Measurements from ENCODE around the gene MINAR2.
A peak's percentile ranks its signal among the peaks of the same experiment; 100 is the strongest.

The MINAR2 gene

GRCh38 chr5:129747572-129748407 lies at the start of gene MINAR2:
TSS of gene MINAR2 (plus strand) at chr5:129748094. CDS start at chr5:129748191, 97 bp downstream.
- no peak for DNase-seq

- no peak for DNase-seq
Observed at GRCh38 chr5:129698661-129699060, 49.2 kb upstream of the MINAR2 start.

- DNase-seq, result no peak
Observed at GRCh38 chr5:129716235-129716634, 31.7 kb upstream of the MINAR2 start.

GRCh38 chr5:129716651-129717050 lies 31.2 kb upstream of the MINAR2 start:
- DNase-seq, result no peak

- DNase-seq, result no peak
Observed at GRCh38 chr5:129717751-129718310, 30.1 kb upstream of the MINAR2 start.

GRCh38 chr5:129718471-129719090 lies 29.3 kb upstream of the MINAR2 start:
- no peak for DNase-seq

GRCh38 chr5:129724222-129724621 lies 23.7 kb upstream of the MINAR2 start:
- DNase-seq, result no peak

GRCh38 chr5:129724647-129725046 lies 23.2 kb upstream of the MINAR2 start:
- DNase-seq, result no peak

GRCh38 chr5:129739773-129740172 lies 8.1 kb upstream of the MINAR2 start:
- no peak for DNase-seq

- DNase-seq, result no peak
Observed at GRCh38 chr5:129743541-129744187, 4.2 kb upstream of the MINAR2 start.

- no peak for DNase-seq
Observed at GRCh38 chr5:129745997-129746396, 1.9 kb upstream of the MINAR2 start.

GRCh38 chr5:129746876-129747275 lies 1.0 kb upstream of the MINAR2 start:
- no peak for DNase-seq

- DNase-seq, result no peak
Observed at GRCh38 chr5:129748913-129749880, 1.3 kb downstream of the MINAR2 start.

GRCh38 chr5:129760636-129761325 lies 12.9 kb downstream of the MINAR2 start:
- no peak for DNase-seq

- DNase-seq, result no peak
Observed at GRCh38 chr5:129763651-129764050, 15.8 kb downstream of the MINAR2 start.

- no peak for DNase-seq
Observed at GRCh38 chr5:129766798-129767197, 18.9 kb downstream of the MINAR2 start.

GRCh38 chr5:129767927-129768380 lies 20.1 kb downstream of the MINAR2 start:
- DNase-seq, result peak; percentile 82

- DNase-seq, result no peak
Observed at GRCh38 chr5:129768735-129769134, 20.8 kb downstream of the MINAR2 start.

- DNase-seq, result no peak
Observed at GRCh38 chr5:129770024-129770820, 22.3 kb downstream of the MINAR2 start.

- peak; percentile 28 for DNase-seq
Observed at GRCh38 chr5:129771058-129771838, 23.4 kb downstream of the MINAR2 start.

Measured in inflammatory macrophage treated with lipopolysaccharide for 4 hours (primary cell).